ENCODE measurements around the gene KAZN.

Gene KAZN

DNA sequence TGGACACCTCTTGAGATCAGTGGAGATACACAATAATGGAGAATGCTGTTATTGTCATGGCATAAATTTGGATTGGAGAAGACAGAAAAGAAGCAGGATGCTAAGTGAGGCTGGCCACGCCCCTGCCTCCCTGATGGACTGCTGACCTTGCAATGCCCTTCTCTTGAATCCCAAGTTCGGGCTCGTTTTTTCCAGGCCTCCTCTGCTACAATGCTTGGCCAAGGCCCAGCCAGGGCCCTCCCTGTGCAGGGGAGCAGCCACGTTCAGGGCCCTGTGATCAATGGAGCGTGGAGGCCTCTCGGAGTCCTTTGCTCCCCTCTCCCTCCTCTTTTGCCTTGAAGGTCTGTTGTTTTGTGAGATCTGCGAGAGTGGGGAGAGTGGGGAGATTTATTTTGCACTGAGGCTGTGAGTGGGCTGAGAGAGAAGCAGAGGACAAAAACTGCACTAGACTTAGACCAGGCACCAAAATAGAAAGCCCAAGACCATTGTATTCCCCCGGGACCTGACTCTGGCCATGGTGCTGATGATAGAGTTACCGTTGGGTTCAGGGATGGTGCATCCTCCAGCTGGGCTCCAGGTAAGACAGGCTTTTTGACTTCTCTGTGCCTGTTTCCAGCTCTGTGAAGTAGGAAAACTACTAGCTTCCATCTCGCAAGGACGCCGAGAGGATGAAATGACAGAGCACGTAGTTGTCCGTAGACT is 268.6 kb downstream of the KAZN start:
- DNase-seq: no peak

DNA sequence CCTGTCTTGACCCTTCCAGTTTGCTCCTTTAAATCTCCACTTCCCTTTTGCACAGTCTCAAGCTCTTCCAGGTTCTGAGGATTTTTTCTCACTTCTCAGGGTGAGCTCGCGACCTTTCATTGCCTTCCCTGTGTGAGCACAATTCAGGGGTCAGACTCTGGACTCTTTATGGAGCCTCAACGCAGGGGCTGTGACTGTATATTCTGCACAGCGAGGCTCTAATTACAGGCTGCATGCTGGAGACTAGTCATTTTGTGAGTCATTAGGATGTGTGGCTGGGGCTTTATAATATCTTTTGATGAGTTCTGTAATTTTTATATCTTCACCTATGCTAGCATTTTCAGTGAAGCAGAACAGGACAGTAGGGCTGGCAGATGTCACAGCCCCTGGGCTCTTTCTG is 270.7 kb downstream of the KAZN start:
- DNase-seq: no peak

DNA sequence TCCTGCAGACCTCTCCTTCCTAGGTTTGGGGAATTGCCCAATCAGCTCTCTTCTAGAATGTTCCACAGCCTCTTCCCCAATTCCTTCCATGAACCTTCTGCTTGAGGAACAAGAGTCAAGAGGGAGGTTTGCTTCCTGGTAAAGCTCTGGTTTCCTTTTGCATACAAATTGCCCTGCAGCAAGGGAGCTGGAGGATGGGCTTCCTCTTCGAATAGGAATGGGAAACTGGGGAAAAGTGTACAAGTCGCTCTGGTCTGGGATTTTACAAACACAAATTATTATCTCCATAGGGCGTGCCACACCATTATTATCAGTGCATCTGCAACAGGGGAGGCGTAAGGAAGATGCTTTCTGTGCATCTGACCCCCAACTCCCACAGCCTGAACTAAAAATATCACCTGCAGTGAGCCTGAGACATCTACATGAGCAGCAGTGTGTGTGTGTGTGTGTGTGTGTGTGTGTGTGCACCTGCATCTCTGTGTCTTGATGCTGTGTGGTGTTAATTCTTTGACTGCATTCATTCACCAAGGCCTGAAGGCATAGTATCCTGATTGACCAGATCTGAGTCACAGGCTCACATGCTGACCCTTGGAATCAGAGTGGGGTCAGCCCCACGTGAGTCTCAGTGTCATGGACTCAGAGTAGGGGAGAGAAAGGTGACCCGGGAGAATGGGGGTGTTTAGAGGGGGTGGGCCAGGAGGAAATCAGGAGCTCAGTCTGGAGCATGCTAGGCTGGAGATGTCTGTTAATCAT is 272.9 kb downstream of the KAZN start:
- peak; percentile 28 for DNase-seq

DNA sequence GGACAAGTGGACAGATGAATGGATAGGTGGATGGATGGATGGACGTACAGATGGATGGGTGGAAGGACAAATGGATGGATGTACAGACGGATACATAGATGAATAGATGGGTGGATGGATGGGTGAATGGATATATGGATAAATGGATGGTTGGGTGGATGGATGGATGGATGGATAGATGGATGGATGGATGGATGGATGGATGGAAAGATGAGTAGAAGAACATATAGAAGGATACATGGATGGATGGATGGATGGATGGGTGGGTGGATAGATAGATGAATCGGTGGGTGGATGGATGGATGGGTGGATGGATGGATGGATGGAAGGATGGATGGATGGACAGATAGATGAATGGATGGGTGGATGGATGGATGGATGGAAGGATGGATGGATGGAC is 274.3 kb downstream of the KAZN start:
- no peak for DNase-seq

DNA sequence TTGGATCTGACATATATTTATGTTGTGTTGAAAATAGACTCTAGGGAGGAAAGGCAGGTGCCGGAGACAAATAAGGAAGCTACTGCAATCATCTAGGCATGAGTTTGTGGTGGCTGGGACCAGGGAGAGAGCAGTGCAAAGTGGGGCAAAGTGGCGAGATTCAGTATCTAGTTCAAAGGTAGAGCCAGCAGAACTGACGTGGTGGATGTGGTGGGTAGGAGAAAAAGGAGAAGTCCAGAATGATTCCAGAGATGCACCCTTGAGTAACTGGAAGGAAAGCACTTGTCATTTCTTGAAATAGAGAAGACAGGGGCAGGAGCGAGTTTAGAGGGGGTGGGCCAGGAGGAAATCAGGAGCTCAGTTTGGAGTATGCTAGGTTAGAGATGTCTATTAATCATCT is 275.2 kb downstream of the KAZN start:
- DNase-seq: peak; percentile 80

- no peak for DNase-seq
These were observed 277.3 kb downstream of the KAZN start for GRCh38 chr1:14875524-14876509.

GRCh38 chr1:14876747-14877146 is 278.3 kb downstream of the KAZN start:
- DNase-seq: peak; percentile 24

DNA sequence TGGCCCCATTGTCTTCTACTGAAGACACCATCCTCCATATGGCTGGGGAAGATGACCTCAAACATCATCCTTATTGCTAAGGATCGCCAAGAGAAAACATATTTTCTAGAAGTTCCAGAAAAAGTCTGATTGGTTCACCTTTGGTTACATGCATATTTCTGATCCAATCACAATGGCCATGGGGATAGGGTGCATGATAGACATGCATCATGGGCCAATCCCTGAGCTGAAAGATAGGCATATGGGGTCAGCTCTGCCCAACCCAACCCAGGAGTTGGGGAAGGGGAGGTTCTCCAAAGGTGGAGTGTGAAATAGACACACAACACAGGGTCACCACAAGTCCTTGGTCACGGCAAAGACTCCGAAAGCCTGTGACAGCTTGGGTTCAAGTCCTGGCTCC is 278.7 kb downstream of the KAZN start:
- no peak for DNase-seq

DNA sequence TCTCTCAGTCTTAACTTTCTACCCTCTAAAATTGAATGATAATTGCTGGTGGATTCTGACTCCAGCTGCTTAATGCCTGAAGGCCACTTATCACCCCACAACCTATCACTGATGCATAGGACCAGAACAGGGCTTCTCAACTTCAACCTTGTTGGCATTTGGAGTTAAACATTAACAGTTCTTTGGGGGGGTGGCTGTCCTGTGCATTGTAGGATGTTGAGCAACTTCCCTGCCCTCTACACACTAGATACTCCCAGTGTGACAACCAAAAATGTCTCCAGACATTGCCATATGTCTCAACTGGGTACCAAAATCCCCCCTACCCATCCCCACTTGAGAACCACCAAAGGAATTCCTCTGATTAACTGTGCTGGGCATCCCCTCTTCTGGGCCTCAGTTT is 279.6 kb downstream of the KAZN start:
- no peak for DNase-seq

DNA sequence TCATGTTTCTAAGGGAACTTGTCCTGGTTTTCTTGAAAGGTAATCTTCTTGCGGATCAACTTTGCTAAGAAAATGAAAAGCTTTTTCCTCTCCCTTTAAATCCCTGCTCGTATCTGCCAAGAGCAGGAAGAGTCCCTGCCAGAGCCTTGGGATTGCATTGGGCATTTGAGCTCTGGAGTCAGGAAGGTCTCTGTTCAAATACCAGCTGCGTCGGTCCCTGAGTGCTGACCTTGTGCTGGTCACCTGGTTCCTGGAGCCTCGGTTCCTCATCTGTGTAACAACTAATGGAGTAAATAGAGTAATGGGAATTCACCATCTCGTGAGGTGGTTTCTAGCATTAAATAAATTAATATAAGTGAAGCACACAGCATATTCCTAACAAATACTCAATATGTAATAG is 280.5 kb downstream of the KAZN start:
- DNase-seq: no peak

DNA sequence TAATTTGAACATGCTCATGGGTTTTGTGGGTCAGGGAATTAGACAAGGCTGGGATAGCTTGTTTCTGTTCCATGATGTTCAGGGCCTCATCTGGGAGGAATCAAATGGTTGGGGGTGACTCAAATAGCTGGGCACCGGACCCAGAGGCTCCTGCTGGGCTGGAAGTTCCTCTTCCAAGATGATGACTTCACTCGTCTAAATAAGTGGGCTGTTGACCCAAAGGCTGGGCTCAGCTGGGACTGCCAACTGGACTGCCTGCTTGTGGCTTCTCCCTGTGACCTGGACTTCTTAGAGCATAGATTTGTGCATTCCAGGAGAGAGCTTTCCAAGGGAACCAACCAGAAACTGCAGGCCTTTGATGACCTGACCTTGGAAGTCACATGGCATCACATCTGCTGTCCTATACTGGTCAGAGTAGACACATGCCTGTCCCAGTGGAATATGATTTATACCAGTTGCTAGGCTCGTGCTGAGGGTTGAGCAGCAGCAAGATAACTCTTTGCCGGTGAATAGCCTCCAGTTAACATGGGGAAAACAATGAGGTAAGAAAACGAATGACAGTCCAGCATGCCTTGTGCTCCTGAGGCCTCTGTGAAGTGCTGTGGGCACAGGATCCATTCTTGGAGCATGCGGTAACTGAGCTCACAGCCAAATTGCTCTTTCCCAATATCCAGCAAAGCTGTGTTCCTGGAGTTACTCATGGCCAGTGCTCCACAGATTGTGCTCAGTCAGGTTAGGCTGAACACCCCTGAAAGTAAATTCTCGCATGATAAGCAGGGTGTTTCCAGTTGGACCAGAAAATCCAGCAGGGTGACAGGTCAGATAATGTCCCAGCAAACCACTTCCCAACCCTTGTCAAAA is 282.2 kb downstream of the KAZN start:
- peak; percentile 60 for DNase-seq

- DNase-seq: peak; percentile 10
These were observed 283.5 kb downstream of the KAZN start for GRCh38 chr1:14881775-14882672.

DNA sequence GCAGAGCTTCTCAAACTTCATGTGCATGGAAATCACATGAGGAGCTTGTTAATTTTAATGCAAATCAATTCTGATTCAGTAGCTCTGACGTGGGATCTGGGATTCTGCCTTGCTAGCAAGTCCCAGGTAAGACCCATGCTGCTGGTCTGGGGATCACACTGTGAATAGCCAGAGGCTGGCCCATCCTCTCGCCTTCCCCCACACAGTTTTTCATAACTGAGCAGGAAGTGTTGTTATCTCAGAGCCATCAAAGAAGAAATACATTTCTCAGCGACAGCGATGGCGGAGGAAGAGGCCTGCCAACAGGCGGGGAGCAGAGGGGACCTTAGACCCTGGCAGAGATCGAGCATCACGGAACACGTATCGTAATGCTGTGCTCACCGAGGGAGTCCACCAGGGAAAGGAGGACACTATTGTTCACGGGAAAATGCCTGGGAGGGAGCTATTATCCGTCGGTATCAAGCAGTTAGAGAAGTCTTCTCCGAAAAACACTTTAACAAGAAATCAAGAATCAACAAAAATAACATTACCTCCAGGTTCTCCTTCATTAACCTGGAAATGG is 286.2 kb downstream of the KAZN start:
- no peak for DNase-seq

- DNase-seq: no peak
These were observed 288.6 kb downstream of the KAZN start for GRCh38 chr1:14887044-14887566.

DNA sequence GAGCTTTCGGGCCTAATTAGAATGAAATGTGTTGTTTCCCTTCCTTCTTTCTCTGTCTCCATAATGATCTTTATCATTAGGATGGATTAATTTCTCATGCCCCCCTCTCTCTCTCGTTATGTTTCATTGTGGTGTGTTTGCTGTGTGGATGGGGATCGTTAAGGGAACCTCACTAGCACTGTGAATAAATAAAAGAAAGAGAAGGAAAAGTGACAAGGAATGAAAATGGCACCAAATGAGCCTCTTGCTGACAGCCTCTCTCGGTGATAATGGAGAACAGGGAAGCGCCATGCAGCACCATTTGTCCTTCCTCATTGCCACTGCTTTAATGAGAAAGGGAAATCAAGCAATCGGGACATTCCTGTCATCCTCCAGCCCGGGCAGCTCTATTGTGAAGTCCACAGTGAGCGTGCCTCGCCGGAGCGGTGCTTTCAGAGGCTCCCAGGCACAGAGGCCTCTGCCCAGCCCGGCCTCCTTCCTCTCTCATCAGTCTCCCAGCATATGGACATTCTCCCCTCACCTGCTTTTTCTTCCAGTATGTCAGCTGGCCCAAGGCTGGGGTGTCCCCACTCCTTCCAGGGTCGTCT is 289.4 kb downstream of the KAZN start:
- no peak for DNase-seq

- no peak for DNase-seq
These were observed 289.9 kb downstream of the KAZN start for GRCh38 chr1:14888374-14888773.

- DNase-seq: no peak
These were observed 291.4 kb downstream of the KAZN start for GRCh38 chr1:14889825-14890440.

GRCh38 chr1:14891991-14892390 is 293.5 kb downstream of the KAZN start:
- DNase-seq: no peak

DNA sequence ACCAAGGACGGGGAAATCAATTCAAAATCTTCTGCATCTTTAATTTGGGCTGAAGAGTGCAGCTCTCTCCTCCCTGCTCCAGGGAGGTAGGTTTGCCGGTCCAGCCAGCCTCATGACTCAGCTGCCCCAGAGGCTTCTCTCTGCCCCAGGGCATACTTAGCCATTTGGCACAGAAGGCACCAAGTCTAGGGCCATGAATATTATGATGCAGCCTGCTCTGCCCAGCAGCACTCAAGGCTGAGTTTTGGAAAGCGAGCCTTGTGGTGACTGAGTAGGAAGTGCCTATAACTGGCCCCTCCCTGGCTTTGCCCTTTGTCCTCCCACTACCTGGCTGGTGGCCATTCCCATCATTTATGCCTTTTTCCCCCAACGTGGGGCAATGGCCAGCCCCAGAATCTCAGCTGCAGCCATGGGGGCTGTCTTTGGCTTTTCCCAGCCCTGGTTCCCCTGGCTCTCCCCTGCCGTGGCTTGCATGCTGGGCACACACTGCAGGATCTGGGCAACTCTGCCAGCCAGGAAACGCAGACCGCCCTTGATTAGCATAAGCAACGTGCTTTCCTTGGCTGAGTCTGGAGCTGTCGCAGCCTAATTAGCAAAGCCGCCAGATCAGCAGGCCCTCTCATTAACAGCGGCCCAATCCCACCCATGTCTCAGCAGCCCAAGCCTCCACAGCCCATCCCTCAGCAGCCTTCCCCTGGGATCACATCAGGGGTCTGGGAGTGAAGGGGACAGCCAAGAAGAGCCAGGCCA is 296.5 kb downstream of the KAZN start:
- DNase-seq: no peak
